Vagina (tissue), 2 donors: ENCODE results near the gene HMGA1. TPM values are rescaled to one million over a fixed set of nuclear protein-coding genes. Genes with fewer than 3 reads are reported as not detected.

Source experiments
- DNase-seq, 2 donors: peaks; one replicate each; pipeline ENCODE4 v3.0.0-alpha.2; 2017; ENCODE audit errors: extremely low spot score in 2 of 2
- H3K27ac ChIP-seq: fragments of 200-600 bp; sonication (generic); one replicate; pipeline ENCODE4 v1.5.1; 2019
- H3K27me3 ChIP-seq: fragments of 200-600 bp; sonication (generic); one replicate; pipeline ENCODE4 v1.5.1; 2019
- H3K36me3 ChIP-seq, 2 donors: fragments of 200-600 bp; sonication (generic); one replicate each; pipeline ENCODE4 v1.5.1; 2017 to 2019
- H3K4me1 ChIP-seq: fragments of 200-600 bp; sonication (generic); one replicate; pipeline ENCODE4 v1.5.1; 2019
- H3K4me3 ChIP-seq, 2 donors: fragments of 200-600 bp; sonication (generic); 1 replicate in 1 of 2; 2 replicates in 1 of 2; pipeline ENCODE4 v1.5.1; 2016 to 2019
- H3K9me3 ChIP-seq: fragments of 200-600 bp; sonication (generic); one replicate; pipeline ENCODE4 v1.5.1; 2019
- CTCF ChIP-seq, 3 experiments: fragments of 450-650 bp in 2 of 3; fragments of 200-600 bp in 1 of 3; sonication (generic) in 1 of 3; IDR thresholded peaks; one replicate each; pipeline ENCODE4 v1.5.1; 2017 to 2019; ENCODE audit warnings: antibody characterized with exemption in 3 of 3, mild to moderate bottlenecking in 2 of 3, moderate library complexity in 2 of 3
- POLR2A ChIP-seq, 2 donors: fragments of 450-650 bp; IDR thresholded peaks; one replicate each; pipeline ENCODE4 v1.6.1; 2017; ENCODE audit warnings: antibody characterized with exemption in 2 of 2, mild to moderate bottlenecking in 2 of 2, moderate library complexity in 2 of 2
- POLR2AphosphoS5 ChIP-seq, 2 donors: sonication (generic); formaldehyde crosslinking; IDR thresholded peaks; one replicate each; pipeline ENCODE4 v1.9.0; 2017; ENCODE audit warnings: antibody characterized with exemption in 2 of 2, mild to moderate bottlenecking in 2 of 2, low read depth in 1 of 2; ENCODE audit not compliant: insufficient read depth in 1 of 2
- intact Hi-C: fragments of 100-400 bp; cut with DNase I; formaldehyde crosslinking; loops from one replicate; pipeline ENCODE4 v1.15.1; 2023
- total RNA-seq: library from RNA; depleted of rRNA; stranded (reverse); fragments of >200 nt; gene quantifications from one replicate; pipeline ENCODE4 v1.2.3, GENCODE V29; 2016

HMGA1 gene
- total RNA-seq, 1 donor from 2014 or later, result 65.6 TPM

- H3K4me3 ChIP-seq, result no peak overlapping the region
- no peaks in the 10 kb centered on the region for H3K36me3 ChIP-seq
- no peaks in the 10 kb centered on the region for H3K9me3 ChIP-seq
- peaks cover 10% of the 10 kb centered on the region for H3K4me1 ChIP-seq
- intact Hi-C loops, result loop anchor here (5.0 kb wide), 1 partner anchor 1564 kb away; the partner anchor contains the start of gene CLPS
- TF ChIP-seq CTCF (IDR thresholded peaks at IDR 0.05) (no peak), POLR2A (IDR thresholded peaks at IDR 0.05) (no peak), POLR2AphosphoS5 (IDR thresholded peaks at IDR 0.05; ENCODE audit: insufficient read depth in 1 of 2, low read depth in 1 of 2) (no peak)
- H3K27ac ChIP-seq, result no peak overlapping the region
- no peaks in the 10 kb centered on the region for H3K27me3 ChIP-seq
- DNase-seq, result no peak
Observed at GRCh38 chr6:34232901-34233300, 3.8 kb upstream of the HMGA1 start.

- H3K36me3 ChIP-seq, result no peaks in the 10 kb centered on the region
- peaks cover 18% of the 10 kb centered on the region for H3K4me1 ChIP-seq
- H3K27me3 ChIP-seq, result no peaks in the 10 kb centered on the region
- H3K4me3 ChIP-seq, result no peak overlapping the region
- no peak for DNase-seq
- intact Hi-C loops, result loop anchor here (5.0 kb wide), 1 partner anchor 1563 kb away; the partner anchor contains the start of gene CLPS
- H3K27ac ChIP-seq, result no peak overlapping the region
- TF ChIP-seq CTCF (IDR thresholded peaks at IDR 0.05), result no peak
- TF ChIP-seq POLR2AphosphoS5 (IDR thresholded peaks at IDR 0.05; ENCODE audit: insufficient read depth in 1 of 2, low read depth in 1 of 2), result no peak
- TF ChIP-seq POLR2A (IDR thresholded peaks at IDR 0.05), result no peak
- no peaks in the 10 kb centered on the region for H3K9me3 ChIP-seq
Observed at GRCh38 chr6:34233867-34234266, 2.8 kb upstream of the HMGA1 start.

GRCh38 chr6:34234667-34235306, 1.9 kb upstream of the HMGA1 start:
- no peak for DNase-seq
- intact Hi-C loops, result loop anchor here (5.0 kb wide), 1 partner anchor 1563 kb away; the partner anchor contains the start of gene CLPS
- Histone ChIP-seq H3K4me1 (peaks cover 19% of the 10 kb centered on the region), H3K36me3 (no peaks in the 10 kb centered on the region), H3K4me3 (no peak overlapping the region), H3K27me3 (no peaks in the 10 kb centered on the region), H3K9me3 (no peaks in the 10 kb centered on the region), H3K27ac (peak overlapping the region; percentile 94)
- TF ChIP-seq POLR2AphosphoS5 (IDR thresholded peaks at IDR 0.05; ENCODE audit: insufficient read depth in 1 of 2, low read depth in 1 of 2), result no peak
- TF ChIP-seq CTCF (IDR thresholded peaks at IDR 0.05), result no peak
- TF ChIP-seq POLR2A (IDR thresholded peaks at IDR 0.05), result no peak

GRCh38 chr6:34235307-34236130, 1.2 kb upstream of the HMGA1 start:
- intact Hi-C loops, result no loop called here
- Histone ChIP-seq H3K4me1 (peaks cover 19% of the 10 kb centered on the region), H3K27me3 (no peaks in the 10 kb centered on the region), H3K36me3 (no peaks in the 10 kb centered on the region), H3K4me3 (peak overlapping the region; percentile 42 to 69), H3K27ac (peak overlapping the region; percentile 94), H3K9me3 (no peaks in the 10 kb centered on the region)
- DNase-seq, result no peak
- TF ChIP-seq CTCF (IDR thresholded peaks at IDR 0.05), result no peak
- TF ChIP-seq POLR2A (IDR thresholded peaks at IDR 0.05), result no peak
- no peak for TF ChIP-seq POLR2AphosphoS5 (IDR thresholded peaks at IDR 0.05; ENCODE audit: insufficient read depth in 1 of 2, low read depth in 1 of 2)

GRCh38 chr6:34236131-34236442, 586 bp upstream of the HMGA1 start:
- H3K27me3 ChIP-seq, result no peaks in the 10 kb centered on the region
- H3K4me3 ChIP-seq, result peak overlapping the region; percentile 42 to 69
- DNase-seq, result no peak
- H3K27ac ChIP-seq, result peak overlapping the region; percentile 94
- intact Hi-C loops, result no loop called here
- H3K9me3 ChIP-seq, result no peaks in the 10 kb centered on the region
- TF ChIP-seq POLR2AphosphoS5 (IDR thresholded peaks at IDR 0.05; ENCODE audit: insufficient read depth in 1 of 2, low read depth in 1 of 2), result no peak
- TF ChIP-seq CTCF (IDR thresholded peaks at IDR 0.05), result no peak
- TF ChIP-seq POLR2A (IDR thresholded peaks at IDR 0.05), result no peak
- H3K36me3 ChIP-seq, result no peaks in the 10 kb centered on the region
- H3K4me1 ChIP-seq, result peaks cover 19% of the 10 kb centered on the region
